ENCODE measurements around the gene SDC3.
"Not testable (repeated sequence)": the region's sequence is repeated elsewhere in the genome, so short reads cannot be mapped to it uniquely, and the experiment has no call there.

Gene SDC3

GRCh38 chr1:30908696-30909364, at the start of gene SDC3:
TSS of gene SDC3 (minus strand) at chr1:30908758. CDS start at chr1:30908586, 172 bp downstream.
- DNase-seq: no peak

DNA sequence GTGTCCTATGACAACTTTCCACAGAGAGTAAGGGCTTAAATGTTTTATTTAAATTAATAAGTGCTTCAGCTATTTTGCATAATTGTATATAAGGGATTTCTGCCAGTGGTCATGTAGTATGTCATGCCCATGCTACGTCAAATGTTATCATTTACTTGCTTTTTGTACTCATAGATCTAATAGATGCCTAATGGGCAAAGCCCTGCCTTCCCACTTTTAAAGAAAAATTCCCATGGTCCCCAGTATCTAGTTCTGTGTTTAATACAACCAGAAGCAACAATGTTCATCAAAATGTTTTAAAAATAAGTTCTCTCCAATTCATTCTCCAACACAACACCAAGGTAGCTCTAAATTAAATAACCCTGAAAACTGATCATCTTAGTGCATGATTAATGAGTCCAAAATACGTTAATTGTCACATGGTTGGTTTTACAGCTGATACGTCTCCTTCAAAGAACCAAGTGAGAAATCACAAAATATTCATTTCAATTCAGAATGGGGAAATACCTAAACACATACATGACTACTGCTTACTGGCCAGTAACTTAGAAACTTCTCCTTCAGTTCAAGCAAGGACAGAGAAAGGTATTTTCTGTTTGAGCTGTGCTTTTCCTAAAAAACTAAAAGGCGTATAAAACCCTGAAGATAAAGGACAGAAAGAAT, 49.1 kb upstream of the SDC3 start:
- no peak for DNase-seq

DNA sequence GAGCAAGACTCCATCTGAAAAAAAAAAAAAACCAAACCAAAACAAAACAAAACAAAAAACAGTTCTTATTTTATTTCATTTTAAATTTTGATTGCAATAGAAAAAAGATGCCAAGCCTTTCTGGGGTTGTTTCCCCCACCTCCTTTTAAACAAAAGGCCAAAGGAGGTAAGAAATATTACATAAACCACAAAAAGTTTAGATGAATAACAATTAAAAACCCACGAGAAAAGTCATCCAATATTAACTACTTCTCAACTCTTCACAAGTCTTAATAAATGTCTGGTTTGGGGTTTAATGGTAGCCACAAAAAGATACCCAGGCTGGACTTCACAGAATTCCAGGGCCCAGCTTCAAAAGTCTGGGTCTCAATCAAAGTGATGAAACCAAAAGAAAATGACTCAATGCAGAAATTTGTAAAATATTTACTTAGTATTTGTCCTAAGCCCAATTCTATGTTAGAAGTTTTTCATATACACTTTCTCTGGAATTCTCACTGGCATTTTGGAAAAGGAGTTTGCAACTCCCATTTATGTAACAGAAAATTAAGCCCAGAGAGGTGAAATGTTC, 47.0 kb upstream of the SDC3 start:
- no peak for DNase-seq

DNA sequence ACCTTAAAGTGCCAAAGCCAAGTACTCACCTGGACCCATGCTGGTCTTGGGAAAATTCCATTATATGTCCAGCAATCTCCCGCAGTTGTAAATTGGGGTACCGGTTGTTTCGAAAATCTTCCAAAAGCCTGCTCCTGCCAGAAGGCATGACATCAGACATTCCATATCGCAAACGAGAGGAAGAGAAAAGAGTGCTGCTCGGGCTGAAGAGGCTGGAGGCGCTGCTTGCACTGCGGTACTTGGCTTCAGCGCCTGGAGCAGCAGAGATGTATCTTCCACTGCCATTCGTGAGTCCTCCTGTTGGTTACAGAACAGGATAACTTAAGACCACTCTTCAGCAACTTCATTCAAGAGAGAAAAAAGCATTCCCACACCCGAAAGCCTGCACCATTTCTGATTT, 45.1 kb upstream of the SDC3 start:
- DNase-seq: no peak

GRCh38 chr1:30952098-30952497, 43.5 kb upstream of the SDC3 start:
- no peak for DNase-seq

GRCh38 chr1:30950700-30951099, 42.1 kb upstream of the SDC3 start:
- no peak for DNase-seq

DNA sequence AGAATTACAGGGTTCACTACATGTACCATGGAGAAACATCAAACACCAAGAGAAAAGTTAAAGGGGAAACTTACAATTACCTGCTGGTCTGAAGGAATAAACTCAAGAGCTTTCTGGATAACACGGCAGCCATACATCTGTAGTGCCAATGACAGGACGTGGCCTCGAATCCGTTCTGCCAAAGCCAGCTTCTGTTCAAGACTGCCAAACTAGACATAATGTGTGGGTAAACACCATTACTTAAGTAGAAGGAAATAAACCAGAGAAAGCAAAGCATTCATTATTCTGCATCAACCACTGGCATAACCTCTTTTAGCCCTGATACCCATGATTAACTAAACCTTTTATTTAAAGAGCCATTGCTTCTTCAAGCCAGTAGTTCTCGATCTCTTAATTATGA, 41.5 kb upstream of the SDC3 start:
- no peak for DNase-seq

GRCh38 chr1:30949487-30949838, 40.9 kb upstream of the SDC3 start:
- not testable (repeated sequence) for DNase-seq

DNA sequence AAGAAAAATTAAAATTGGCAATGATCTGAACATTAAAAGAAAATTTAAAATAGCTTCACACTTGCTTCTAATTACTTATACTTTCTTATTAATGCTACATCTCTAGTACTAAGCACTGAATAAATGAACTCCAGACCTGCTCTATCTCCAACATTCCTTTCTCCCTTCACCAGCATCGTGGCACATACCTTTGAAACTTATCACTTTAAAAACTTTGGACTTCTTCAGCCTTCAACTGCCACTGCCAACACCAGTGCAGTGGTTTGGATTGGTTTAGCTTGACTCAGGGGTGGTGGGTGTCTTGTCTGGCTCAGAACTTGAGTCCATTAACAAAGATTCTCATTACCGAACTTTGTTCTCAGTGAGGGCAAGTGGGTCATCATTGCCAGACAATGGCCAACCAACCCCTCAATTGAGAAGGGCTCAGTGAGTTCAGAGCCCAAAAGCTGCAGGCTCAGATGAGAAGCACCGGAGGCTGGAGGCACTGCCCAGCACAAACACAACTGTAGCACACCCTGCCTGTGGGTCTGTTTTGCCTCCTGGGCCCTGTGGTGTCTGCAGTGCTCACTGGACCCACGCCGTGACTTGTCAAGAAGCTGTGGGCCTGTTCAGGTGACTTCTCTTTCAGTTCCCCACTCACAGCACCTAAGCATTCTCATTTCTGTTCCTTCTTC, 40.4 kb upstream of the SDC3 start:
- DNase-seq: not testable (repeated sequence)

DNA sequence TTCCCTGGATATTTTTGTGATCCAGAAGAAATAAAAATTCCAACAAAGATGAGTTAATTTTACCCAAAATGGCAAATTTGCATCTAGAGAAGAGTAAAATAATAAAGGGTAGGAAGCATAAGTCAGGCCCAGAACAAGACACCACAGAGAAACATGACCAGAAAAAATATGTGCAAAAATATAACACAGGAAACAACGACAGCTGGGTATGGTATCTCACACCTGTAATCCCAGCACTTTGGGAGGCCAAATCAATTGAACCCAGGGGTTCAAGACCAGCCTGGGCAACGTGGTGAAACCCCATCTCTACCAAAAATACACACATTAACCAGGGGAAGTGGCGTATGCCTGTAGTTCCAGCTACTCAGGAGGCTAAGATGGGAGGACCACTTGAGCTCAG, 39.7 kb upstream of the SDC3 start:
- no peak for DNase-seq

GRCh38 chr1:30947212-30947611, 38.7 kb upstream of the SDC3 start:
- no peak for DNase-seq

GRCh38 chr1:30942326-30942963, 33.9 kb upstream of the SDC3 start:
- no peak for DNase-seq

DNA sequence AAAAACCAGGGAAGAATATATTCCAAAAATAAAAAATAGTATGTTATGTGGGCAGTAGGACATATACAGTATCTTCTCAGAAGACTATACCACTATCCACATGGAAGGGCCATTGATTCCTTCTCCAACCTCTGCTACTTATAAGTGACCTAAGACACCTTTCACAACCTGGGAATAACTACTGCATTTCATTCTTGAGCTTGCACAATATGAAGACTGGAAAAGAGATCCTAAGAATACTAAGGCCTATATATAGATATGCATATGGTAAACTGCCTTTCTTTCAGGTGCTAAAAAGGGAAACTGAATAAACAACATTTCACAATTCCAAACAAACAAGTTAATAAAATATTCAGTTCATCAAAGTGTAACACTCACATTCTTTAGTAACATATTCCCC, 32.0 kb upstream of the SDC3 start:
- DNase-seq: no peak

GRCh38 chr1:30936541-30937171, 28.1 kb upstream of the SDC3 start:
- DNase-seq: no peak

DNA sequence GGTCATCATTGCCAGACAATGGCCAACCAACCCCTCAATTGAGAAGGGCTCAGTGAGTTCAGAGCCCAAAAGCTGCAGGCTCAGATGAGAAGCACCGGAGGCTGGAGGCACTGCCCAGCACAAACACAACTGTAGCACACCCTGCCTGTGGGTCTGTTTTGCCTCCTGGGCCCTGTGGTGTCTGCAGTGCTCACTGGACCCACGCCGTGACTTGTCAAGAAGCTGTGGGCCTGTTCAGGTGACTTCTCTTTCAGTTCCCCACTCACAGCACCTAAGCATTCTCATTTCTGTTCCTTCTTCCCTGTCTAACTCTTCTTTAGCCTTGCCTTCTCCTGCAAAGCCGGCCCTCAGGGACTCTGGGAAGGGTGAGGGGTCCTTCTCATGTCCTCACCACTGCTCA, 27.2 kb upstream of the SDC3 start:
- DNase-seq: not testable (repeated sequence)

DNA sequence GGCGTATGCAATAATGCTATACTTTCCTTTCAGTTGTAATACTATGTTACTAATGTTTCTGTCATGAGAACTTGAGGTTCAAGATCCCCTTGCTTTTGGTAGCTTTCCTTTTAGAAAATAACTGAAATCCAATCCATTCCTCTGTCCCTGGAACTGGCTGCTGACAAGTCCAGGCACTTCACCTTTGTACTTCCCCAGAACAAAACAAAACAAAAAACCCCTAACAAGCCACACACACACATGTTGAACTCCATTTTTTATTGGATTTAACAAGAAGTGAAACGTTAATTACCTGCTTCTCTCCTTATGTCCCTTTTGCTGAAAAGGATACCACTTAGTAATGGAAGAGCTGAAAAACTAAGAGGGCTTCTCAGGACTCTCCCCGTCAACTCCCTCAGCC, 26.1 kb upstream of the SDC3 start:
- DNase-seq: no peak

DNA sequence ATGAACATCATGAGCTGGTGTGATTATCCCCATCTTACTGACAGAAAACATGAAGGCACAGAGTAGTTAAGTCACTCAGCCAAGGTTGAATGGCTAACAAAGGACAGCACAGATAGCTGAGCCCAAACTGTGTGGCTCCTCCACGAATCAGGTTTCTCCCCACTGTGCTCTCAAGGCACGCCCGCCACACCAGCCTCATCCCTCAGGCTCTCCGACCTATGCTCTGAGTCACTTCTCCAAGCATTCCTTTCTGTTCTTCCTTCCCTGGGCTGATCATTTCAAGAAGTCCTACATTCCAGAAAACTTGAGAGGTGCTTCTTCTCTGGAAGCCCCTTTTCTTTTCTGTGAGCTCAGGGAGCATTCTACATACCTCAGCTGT, 25.3 kb upstream of the SDC3 start:
- no peak for DNase-seq

- no peak for DNase-seq
Measured at GRCh38 chr1:30930631-30931173, 22.1 kb upstream of the SDC3 start.

DNA sequence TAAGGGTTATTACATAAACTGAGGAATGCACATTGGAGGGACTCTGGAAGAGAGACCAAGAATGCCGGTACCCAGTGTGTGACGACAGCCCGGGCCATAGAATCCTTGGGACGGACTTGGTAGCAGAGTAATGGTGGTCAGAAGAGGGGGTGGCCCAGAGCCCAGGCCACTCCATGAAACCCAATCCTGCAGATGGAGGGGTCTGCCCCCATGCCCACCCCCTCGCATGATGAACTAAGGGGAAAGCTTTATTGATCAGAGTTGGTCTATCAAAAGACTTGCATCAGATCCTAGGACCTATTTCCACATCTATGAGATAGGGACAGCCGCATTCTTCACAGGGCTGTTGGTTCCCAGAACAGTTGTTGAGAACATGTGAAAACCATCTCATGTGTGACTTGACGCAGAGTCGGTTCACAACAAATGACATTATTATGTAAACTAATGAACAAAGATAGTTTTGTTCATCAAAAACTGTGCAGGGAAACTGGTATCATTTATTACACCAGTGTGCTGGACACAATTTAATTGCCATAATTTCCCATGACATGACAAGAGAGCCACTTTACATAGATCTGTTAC, 21.5 kb upstream of the SDC3 start:
- DNase-seq: no peak

GRCh38 chr1:30929135-30929889, 20.8 kb upstream of the SDC3 start:
- DNase-seq: peak; percentile 50 to 55

DNA sequence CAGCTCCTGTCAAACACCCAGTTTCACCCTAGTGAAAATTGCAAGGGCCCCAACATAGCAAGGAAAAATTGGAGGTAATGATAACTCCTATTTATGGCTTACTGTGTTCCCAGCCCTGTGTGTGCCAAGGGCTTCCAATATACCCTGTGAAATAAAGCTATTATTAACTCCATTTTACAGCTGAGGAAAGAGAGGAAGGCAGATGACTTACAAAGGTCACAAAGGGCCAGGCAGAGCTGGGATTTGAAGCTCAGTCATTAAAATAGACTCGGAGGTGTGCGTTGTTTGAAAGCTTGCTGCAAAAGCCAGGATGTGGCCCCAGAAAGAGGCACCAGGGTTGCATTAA, 20.2 kb upstream of the SDC3 start:
- DNase-seq: no peak

GRCh38 chr1:30928171-30928570, 19.6 kb upstream of the SDC3 start:
- DNase-seq: no peak
